WERI-Rb-1 (cell line): ENCODE measurements around the gene IFT27.

Source experiments
- DNase-seq: peaks from one replicate; pipeline ENCODE4 v3.0.0-alpha.2; 2020
- H3K27ac ChIP-seq: fragments of 250-450 bp; sonication (Bioruptor Pico); 2 replicates; pipeline ENCODE4 v1.5.1; 2020; ENCODE audit warnings: mild to moderate bottlenecking, moderate library complexity
- H3K27me3 ChIP-seq: fragments of 250-450 bp; sonication (Bioruptor Pico); 2 replicates; pipeline ENCODE4 v1.5.1; 2021; ENCODE audit warnings: mild to moderate bottlenecking, low read depth, moderate library complexity; ENCODE audit not compliant: insufficient read depth, severe bottlenecking
- H3K36me3 ChIP-seq: fragments of 250-450 bp; sonication (Bioruptor Pico); 2 replicates; pipeline ENCODE4 v1.5.1; 2020; ENCODE audit warnings: mild to moderate bottlenecking, moderate library complexity
- H3K4me3 ChIP-seq: 2 replicates; pipeline ENCODE4 v1.5.1; 2011; ENCODE audit warnings: low read depth, mild to moderate bottlenecking, control low read depth, low read length
- H3K9me3 ChIP-seq: fragments of 250-450 bp; sonication (Bioruptor Pico); 2 replicates; pipeline ENCODE4 v1.5.1; 2021; ENCODE audit warnings: mild to moderate bottlenecking, moderate library complexity; ENCODE audit not compliant: severe bottlenecking
- CTCF ChIP-seq: IDR thresholded peaks from 2 replicates; pipeline ENCODE4 v1.5.1; 2011; ENCODE audit warnings: low read depth, mild to moderate bottlenecking, control low read depth, inconsistent platforms, low read length

IFT27 gene

GRCh38 chr22:36724836-36725235, 51.1 kb downstream of the IFT27 start:
- Histone ChIP-seq H3K9me3 (no peaks in the 10 kb centered on the region), H3K36me3 (no peaks in the 10 kb centered on the region), H3K27ac (no peak overlapping the region), H3K27me3 (peaks cover 86% of the 10 kb centered on the region), H3K4me3 (no peak overlapping the region)
- TF ChIP-seq CTCF, result no peak
- no peak for DNase-seq

- DNase-seq, result no peak
- no peak for TF ChIP-seq CTCF
These were observed 53.9 kb downstream of the IFT27 start for GRCh38 chr22:36722055-36722454.

GRCh38 chr22:36715647-36716046, 60.3 kb downstream of the IFT27 start:
- no peak for DNase-seq

More at GRCh38 chr22:36722055-36722454, 53.9 kb downstream of the IFT27 start:
- H3K4me3 ChIP-seq, result no peak overlapping the region
- no peaks in the 10 kb centered on the region for H3K36me3 ChIP-seq
- peaks cover 88% of the 10 kb centered on the region for H3K27me3 ChIP-seq
- H3K9me3 ChIP-seq, result no peaks in the 10 kb centered on the region
- H3K27ac ChIP-seq, result no peak overlapping the region

GRCh38 chr22:36714110-36714509, 61.8 kb downstream of the IFT27 start:
- no peak for DNase-seq
- Histone ChIP-seq H3K27me3 (peaks cover 96% of the 10 kb centered on the region), H3K9me3 (no peaks in the 10 kb centered on the region), H3K4me3 (no peak overlapping the region), H3K36me3 (no peaks in the 10 kb centered on the region), H3K27ac (no peak overlapping the region)
- no peak for TF ChIP-seq CTCF

More at GRCh38 chr22:36715647-36716046, 60.3 kb downstream of the IFT27 start:
- no peak for TF ChIP-seq CTCF
- H3K27me3 ChIP-seq, result peaks cover 89% of the 10 kb centered on the region
- no peak overlapping the region for H3K4me3 ChIP-seq
- no peaks in the 10 kb centered on the region for H3K9me3 ChIP-seq
- H3K36me3 ChIP-seq, result no peaks in the 10 kb centered on the region
- H3K27ac ChIP-seq, result no peak overlapping the region

- H3K36me3 ChIP-seq, result no peaks in the 10 kb centered on the region
- no peak for DNase-seq
- H3K27me3 ChIP-seq, result peaks cover 96% of the 10 kb centered on the region
- no peaks in the 10 kb centered on the region for H3K9me3 ChIP-seq
- H3K27ac ChIP-seq, result no peak overlapping the region
- no peak overlapping the region for H3K4me3 ChIP-seq
- no peak for TF ChIP-seq CTCF
These were observed 62.5 kb downstream of the IFT27 start for GRCh38 chr22:36713436-36713835.
